Measurements from ENCODE around the gene FER1L5. TPM values are rescaled to one million over a fixed set of nuclear protein-coding genes. Genes with fewer than 3 reads are reported as not detected.

Gene FER1L5
- total RNA-seq, 1 experiment from 2014 or later, result 1.2 TPM

- H3K9me3 ChIP-seq (ENCODE audit: control insufficient read depth, low read depth, low read length), result no peaks in the 10 kb centered on the region
- no peak overlapping the region for H4K5ac ChIP-seq (ENCODE audit: insufficient read length, low read depth, low read length)
- H2BK20ac ChIP-seq (ENCODE audit: low read depth, low read length, poor library complexity, severe bottlenecking), result no peak overlapping the region
- H2AFZ ChIP-seq (ENCODE audit: low read length), result no peak overlapping the region
- H3T11ph ChIP-seq (ENCODE audit: low read length), result no peak overlapping the region
- H3K9ac ChIP-seq (ENCODE audit: extremely low read depth, insufficient read length, low read length), result no peak overlapping the region
- WGBS (ENCODE audit: extremely low coverage, insufficient read length, low lambda C conversion rate), result no CpG with 5 or more reads among the region's 3 CpGs
- H2BK15ac ChIP-seq (ENCODE audit: low read depth, low read length), result no peak overlapping the region
- H3K23me2 ChIP-seq (ENCODE audit: insufficient read length, low read depth, low read length, poor library complexity, severe bottlenecking), result no peaks in the 10 kb centered on the region
- no peak overlapping the region for H2BK5ac ChIP-seq (ENCODE audit: insufficient read length, low read length)
- no peak overlapping the region for H3K4me2 ChIP-seq (ENCODE audit: insufficient read depth, insufficient read length, low read length)
- H3K18ac ChIP-seq (ENCODE audit: insufficient read length, low read depth, low read length), result no peak overlapping the region
- no peak overlapping the region for H4K8ac ChIP-seq (replicated peaks; ENCODE audit: insufficient read length, low read depth, low read length)
- TF ChIP-seq CTCF (conservative IDR thresholded peaks at IDR 0.05), result no peak
- Mint-ChIP-seq H3K4me1 (peaks cover 0 to 3% of the 10 kb centered on the region in 2 experiments; a peak in 2 of 4 replicates), H3K4me3 (no peak overlapping the region), H3K9me3 (no peaks in the 10 kb centered on the region), H3K36me3 (ENCODE audit: insufficient read depth in 1 of 3, low read depth in 3 of 3) (peaks cover 10 to 46% (median 24%) of the 10 kb centered on the region in 3 experiments; a peak in 6 of 7 replicates), H3K27ac (0 out of 7 replicates have a peak overlapping the region, but pooled peaks of 1 of the 3 experiments have one; percentile 5), H3K27me3 (ENCODE audit: low read depth) (no peaks in the 10 kb centered on the region)
- no peaks in the 10 kb centered on the region for H3K27me3 ChIP-seq (ENCODE audit: insufficient read depth, low read length)
- no peak overlapping the region for H3K27ac ChIP-seq (ENCODE audit: insufficient read length, low read depth, low read length)
- H4K91ac ChIP-seq (ENCODE audit: insufficient read length, low read depth, low read length), result no peak overlapping the region
- H3K79me1 ChIP-seq (ENCODE audit: insufficient read depth, low read depth, low read length, poor library complexity, severe bottlenecking), result no peaks in the 10 kb centered on the region
- no peak overlapping the region for H2BK12ac ChIP-seq (ENCODE audit: insufficient read length, low read depth, low read length)
- no peak overlapping the region for H2BK120ac ChIP-seq (ENCODE audit: low read depth, low read length, poor library complexity, severe bottlenecking)
- no peak overlapping the region for H3K4ac ChIP-seq (ENCODE audit: low read depth, low read length)
- no peaks in the 10 kb centered on the region for H4K20me1 ChIP-seq (ENCODE audit: control insufficient read depth, insufficient read depth, insufficient read length)
- H3K79me2 ChIP-seq (ENCODE audit: insufficient read depth, low read length), result no peaks in the 10 kb centered on the region
- H3K4me1 ChIP-seq (ENCODE audit: insufficient read depth, low read length), result no peaks in the 10 kb centered on the region
- no peak overlapping the region for H3K23ac ChIP-seq (ENCODE audit: insufficient read length, low read depth, low read length)
- H2AK5ac ChIP-seq (ENCODE audit: insufficient read length, low read length), result no peak overlapping the region
- H3K14ac ChIP-seq (ENCODE audit: insufficient read depth, low read length), result no peak overlapping the region
- no peak for DNase-seq
- no peak overlapping the region for H3K56ac ChIP-seq (ENCODE audit: insufficient read length, low read depth, low read length)
Observed at GRCh38 chr2:96622544-96622943, 20.0 kb upstream of the FER1L5 start.
